Trophoblast cell (in vitro differentiated cells and primary cell): Measurements from ENCODE around the gene LTB.
A peak's percentile ranks its signal among the peaks of the same experiment; 100 is the strongest.

ENCODE experiments used
- DNase-seq, 2 donors: peaks; one replicate each; pipeline ENCODE4 v3.0.0-alpha.2; 2016
- H2AFZ ChIP-seq: 2 replicates; pipeline ENCODE4 v1.6.1; 2013; ENCODE audit warnings: low read length, moderate library complexity, mild to moderate bottlenecking; ENCODE audit not compliant: insufficient read depth, poor library complexity
- H2AK5ac ChIP-seq: 2 replicates; pipeline ENCODE4 v1.6.1; 2013; ENCODE audit warnings: mild to moderate bottlenecking, low read length
- H2BK120ac ChIP-seq: 2 replicates; pipeline ENCODE4 v1.6.1; 2013; ENCODE audit warnings: low read length, mild to moderate bottlenecking, moderate library complexity; ENCODE audit not compliant: insufficient read depth, poor library complexity
- H2BK12ac ChIP-seq: 2 replicates; pipeline ENCODE4 v1.6.1; 2013; ENCODE audit warnings: mild to moderate bottlenecking, low read length, moderate library complexity
- H2BK5ac ChIP-seq: 2 replicates; pipeline ENCODE4 v1.6.1; 2013; ENCODE audit warnings: low read length, low read depth, moderate library complexity, mild to moderate bottlenecking; ENCODE audit not compliant: poor library complexity
- H3K14ac ChIP-seq: 2 replicates; pipeline ENCODE4 v1.6.1; 2013; ENCODE audit warnings: mild to moderate bottlenecking, low read length
- H3K18ac ChIP-seq: 2 replicates; pipeline ENCODE4 v1.6.1; 2013; ENCODE audit warnings: mild to moderate bottlenecking, low read length
- H3K23ac ChIP-seq: 2 replicates; pipeline ENCODE4 v1.6.1; 2013; ENCODE audit warnings: low read length
- H3K27ac ChIP-seq: 2 replicates; pipeline ENCODE4 v1.5.1; 2013; ENCODE audit warnings: low read depth, mild to moderate bottlenecking, inconsistent platforms, low read length, moderate library complexity
- H3K27me3 ChIP-seq: 2 replicates; pipeline ENCODE4 v1.6.1; 2013; ENCODE audit warnings: inconsistent platforms, mild to moderate bottlenecking, low read length, moderate library complexity; ENCODE audit not compliant: insufficient read depth
- H3K36me3 ChIP-seq, 2 experiments: 1 replicate in 1 of 2; 2 replicates in 1 of 2; pipeline ENCODE4 v1.6.1; 2013; ENCODE audit warnings: low read length in 2 of 2, mild to moderate bottlenecking in 2 of 2, moderate library complexity in 1 of 2; ENCODE audit not compliant: insufficient read depth in 2 of 2, control insufficient read depth in 1 of 2
- H3K4ac ChIP-seq: 2 replicates; pipeline ENCODE4 v1.6.1; 2013; ENCODE audit warnings: low read depth, mild to moderate bottlenecking, low read length, moderate library complexity
- H3K4me1 ChIP-seq, 2 experiments: 1 replicate in 1 of 2; 2 replicates in 1 of 2; pipeline ENCODE4 v1.6.1; 2013; ENCODE audit warnings: low read length in 2 of 2, mild to moderate bottlenecking in 2 of 2, moderate library complexity in 1 of 2; ENCODE audit not compliant: insufficient read depth in 2 of 2, control insufficient read depth in 1 of 2
- H3K4me2 ChIP-seq: 2 replicates; pipeline ENCODE4 v1.6.1; 2013; ENCODE audit warnings: inconsistent platforms, mild to moderate bottlenecking, low read length, moderate library complexity
- H3K4me3 ChIP-seq: 2 replicates; pipeline ENCODE4 v1.5.1; 2013; ENCODE audit warnings: mild to moderate bottlenecking, low read depth, low read length, inconsistent platforms
- H3K79me1 ChIP-seq: one replicate; pipeline ENCODE4 v1.6.1; 2013; ENCODE audit warnings: low read length
- H3K79me2 ChIP-seq: 2 replicates; pipeline ENCODE4 v1.6.1; 2013; ENCODE audit warnings: low read length, mild to moderate bottlenecking; ENCODE audit not compliant: control insufficient read depth, insufficient read depth, poor library complexity
- H3K9ac ChIP-seq: 2 replicates; pipeline ENCODE4 v1.6.1; 2013; ENCODE audit warnings: mild to moderate bottlenecking, low read length
- H3K9me3 ChIP-seq: 2 replicates; pipeline ENCODE4 v1.6.1; 2013; ENCODE audit warnings: low read depth, mild to moderate bottlenecking, control low read depth, inconsistent platforms, low read length; ENCODE audit not compliant: insufficient read depth
- H4K12ac ChIP-seq: 2 replicates; pipeline ENCODE4 v1.6.1; 2013; ENCODE audit warnings: low read depth, mild to moderate bottlenecking, low read length, moderate library complexity
- H4K8ac ChIP-seq: 2 replicates; pipeline ENCODE4 v1.6.1; 2013; ENCODE audit warnings: low read depth, mild to moderate bottlenecking, low read length, moderate library complexity
- H4K91ac ChIP-seq: one replicate; pipeline ENCODE4 v1.6.1; 2013; ENCODE audit warnings: low read depth, mild to moderate bottlenecking, low read length, moderate library complexity
- WGBS: extraction: QIAGEN DNeasy Blood & Tissue Kit; methylation state at CpG from one replicate; pipeline ENCODE4 v1.1.7; 2013; ENCODE audit warnings: missing lambda C conversion rate; ENCODE audit not compliant: insufficient read length, insufficient coverage; ENCODE audit errors: extremely low coverage; 5-methylcytosine and 5-hydroxymethylcytosine counted together

Gene LTB

DNA sequence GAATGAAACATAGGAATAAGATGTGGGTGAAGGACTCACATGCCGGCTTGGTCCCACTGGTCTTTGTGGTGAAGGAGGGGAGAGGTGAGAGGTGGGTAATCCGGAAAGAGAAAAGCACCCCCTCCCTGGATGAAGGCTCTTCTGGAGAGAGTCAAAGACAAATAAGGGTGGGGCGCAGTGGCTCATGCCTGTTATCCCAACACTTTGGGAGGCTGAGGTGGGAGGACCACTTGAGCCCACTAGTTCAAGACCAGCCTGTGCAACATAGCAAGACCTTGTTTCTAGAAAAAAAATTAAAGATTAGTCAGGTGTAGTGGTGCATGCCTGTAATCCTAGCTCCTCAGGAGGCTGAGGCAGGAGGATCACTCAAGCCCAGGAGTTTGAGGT is 3.1 kb downstream of the LTB start:
- Histone ChIP-seq H3K4me2 (no peak overlapping the region), H3K36me3 (no peaks in the 10 kb centered on the region), H3K9ac (no peak overlapping the region), H3K4ac (no peak overlapping the region), H3K27me3 (no peaks in the 10 kb centered on the region), H2BK5ac (peak overlapping the region; percentile 68), H2BK120ac (peak overlapping the region; percentile 44), H4K91ac (peak overlapping the region; percentile 23), H3K4me3 (no peak overlapping the region), H2AK5ac (peak overlapping the region; percentile 14), H3K18ac (no peak overlapping the region), H3K4me1 (peaks cover 53 to 60% of the 10 kb centered on the region in 2 experiments), H2AFZ (no peak overlapping the region), H3K27ac (peak overlapping the region; percentile 66), H4K12ac (no peak overlapping the region), H3K23ac (no peak overlapping the region), H3K14ac (peak overlapping the region; percentile 20), H3K79me1 (peaks cover 45% of the 10 kb centered on the region), H4K8ac (no peak overlapping the region), H3K9me3 (no peaks in the 10 kb centered on the region), H3K79me2 (peaks cover 6% of the 10 kb centered on the region), H2BK12ac (peak overlapping the region; percentile 60)
- no peak for DNase-seq
- WGBS, result no CpG with 5 or more reads among the region's 3 CpGs

DNA sequence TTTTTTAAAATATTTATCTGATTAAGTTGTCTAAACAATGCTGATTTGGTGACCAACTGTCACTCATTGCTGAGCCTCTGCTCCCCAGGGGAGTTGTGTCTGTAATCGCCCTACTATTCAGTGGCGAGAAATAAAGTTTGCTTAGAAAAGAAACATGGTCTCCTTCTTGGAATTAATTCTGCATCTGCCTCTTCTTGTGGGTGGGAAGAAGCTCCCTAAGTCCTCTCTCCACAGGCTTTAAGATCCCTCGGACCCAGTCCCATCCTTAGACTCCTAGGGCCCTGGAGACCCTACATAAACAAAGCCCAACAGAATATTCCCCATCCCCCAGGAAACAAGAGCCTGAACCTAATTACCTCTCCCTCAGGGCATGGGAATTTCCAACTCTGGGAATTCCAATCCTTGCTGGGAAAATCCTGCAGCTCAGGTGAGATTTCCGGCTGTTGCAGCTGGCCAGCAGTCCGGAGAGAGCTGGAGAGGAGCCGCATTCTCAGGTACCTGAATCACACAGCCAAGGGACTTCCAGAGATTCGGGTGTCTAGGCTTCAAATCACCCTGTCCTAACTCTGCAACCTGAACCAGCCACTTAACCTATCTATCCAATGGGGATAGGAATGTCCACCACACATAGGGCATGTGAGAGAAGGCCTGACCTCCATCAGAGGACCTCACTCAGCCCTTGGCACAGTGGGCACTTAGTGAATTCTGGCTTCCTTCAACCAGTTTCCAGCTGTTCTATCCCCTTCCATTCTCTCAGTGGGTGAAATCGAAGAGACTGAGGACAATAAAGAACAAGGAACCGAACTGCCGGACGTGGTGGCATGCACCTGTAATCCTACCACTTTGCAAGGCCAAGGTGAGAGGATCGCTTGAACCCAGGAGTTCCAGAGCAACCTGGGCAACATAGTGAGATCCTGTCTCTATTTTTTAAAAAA is 3.8 kb downstream of the LTB start:
- Histone ChIP-seq H3K14ac (peak overlapping the region; percentile 12), H4K91ac (peak overlapping the region; percentile 64), H3K79me2 (peaks cover 6% of the 10 kb centered on the region), H2AFZ (no peak overlapping the region), H3K79me1 (peaks cover 47% of the 10 kb centered on the region), H3K18ac (no peak overlapping the region), H3K4me3 (no peak overlapping the region), H4K12ac (no peak overlapping the region), H3K27me3 (no peaks in the 10 kb centered on the region), H3K36me3 (no peaks in the 10 kb centered on the region), H3K27ac (peak overlapping the region; percentile 73), H2BK5ac (peak overlapping the region; percentile 68), H3K4me1 (peaks cover 58 to 65% of the 10 kb centered on the region in 2 experiments), H2BK12ac (peak overlapping the region; percentile 60), H3K4me2 (peak overlapping the region; percentile 20), H2AK5ac (no peak overlapping the region), H3K23ac (no peak overlapping the region), H3K9ac (no peak overlapping the region), H4K8ac (no peak overlapping the region), H3K9me3 (no peaks in the 10 kb centered on the region), H2BK120ac (peak overlapping the region; percentile 78), H3K4ac (no peak overlapping the region)
- no CpG with 5 or more reads among the region's 12 CpGs for WGBS
- DNase-seq, result peak; percentile 77 to 81

GRCh38 chr6:31577579-31577966 is 4.7 kb downstream of the LTB start:
- Histone ChIP-seq H2BK120ac (peak overlapping the region; percentile 65), H2AK5ac (peak overlapping the region; percentile 19), H2BK12ac (peak overlapping the region; percentile 58), H3K23ac (no peak overlapping the region), H4K91ac (peak overlapping the region; percentile 75), H3K4me3 (no peak overlapping the region), H3K27ac (no peak overlapping the region), H3K4ac (no peak overlapping the region), H3K9ac (no peak overlapping the region), H3K79me1 (peaks cover 50% of the 10 kb centered on the region), H3K14ac (peak overlapping the region; percentile 41), H3K4me2 (no peak overlapping the region), H2AFZ (no peak overlapping the region), H3K36me3 (no peaks in the 10 kb centered on the region), H4K8ac (peak overlapping the region; percentile 12), H3K79me2 (peaks cover 6% of the 10 kb centered on the region), H2BK5ac (peak overlapping the region; percentile 49), H3K27me3 (no peaks in the 10 kb centered on the region), H3K18ac (peak overlapping the region; percentile 70), H3K9me3 (no peaks in the 10 kb centered on the region), H3K4me1 (peaks cover 60 to 70% of the 10 kb centered on the region in 2 experiments), H4K12ac (no peak overlapping the region)
- DNase-seq, result no peak
- WGBS, result no CpG with 5 or more reads among the region's 3 CpGs

GRCh38 chr6:31576897-31577578 is 5.2 kb downstream of the LTB start:
- Histone ChIP-seq H2AK5ac (peak overlapping the region; percentile 44), H3K9ac (no peak overlapping the region), H3K4me1 (peaks cover 59 to 69% of the 10 kb centered on the region in 2 experiments), H3K27me3 (no peaks in the 10 kb centered on the region), H3K4me3 (no peak overlapping the region), H3K79me1 (peaks cover 53% of the 10 kb centered on the region), H2BK5ac (peak overlapping the region; percentile 49), H2AFZ (no peak overlapping the region), H3K4me2 (no peak overlapping the region), H2BK12ac (peak overlapping the region; percentile 58), H3K79me2 (peaks cover 6% of the 10 kb centered on the region), H2BK120ac (peak overlapping the region; percentile 65), H4K91ac (peak overlapping the region; percentile 75), H3K27ac (no peak overlapping the region), H3K18ac (peak overlapping the region; percentile 70), H3K4ac (peak overlapping the region; percentile 2), H3K14ac (peak overlapping the region; percentile 41), H3K36me3 (no peaks in the 10 kb centered on the region), H3K9me3 (no peaks in the 10 kb centered on the region), H3K23ac (no peak overlapping the region), H4K12ac (no peak overlapping the region), H4K8ac (peak overlapping the region; percentile 10)
- DNase-seq, result no peak
- no CpG with 5 or more reads among the region's 19 CpGs for WGBS
